Hematopoietic multipotent progenitor cell treated with erythropoietin and hydrocortisone succinate and interleukin-3 and kit ligand, for 17 days (in vitro differentiated cells): ENCODE measurements around the gene MYZAP.
A peak's percentile ranks its signal among the peaks of the same experiment; 100 is the strongest.

Experiments used
- DNase-seq: peaks from one replicate; pipeline ENCODE4 v3.0.0-alpha.2; 2015; ENCODE audit warnings: low spot score

The MYZAP gene

GRCh38 chr15:57591822-57592367, at the start of gene MYZAP:
TSS of gene MYZAP (plus strand) at chr15:57591904. CDS start at chr15:57592035, 131 bp downstream.
- no peak for DNase-seq

- DNase-seq, result no peak
These were observed 49.2 kb upstream of the MYZAP start for GRCh38 chr15:57542505-57542817.

GRCh38 chr15:57544848-57545480, 46.7 kb upstream of the MYZAP start:
- DNase-seq, result no peak

- DNase-seq, result no peak
These were observed 45.7 kb upstream of the MYZAP start for GRCh38 chr15:57545995-57546394.

GRCh38 chr15:57547243-57547755, 44.4 kb upstream of the MYZAP start:
- no peak for DNase-seq

- DNase-seq, result no peak
These were observed 43.4 kb upstream of the MYZAP start for GRCh38 chr15:57548351-57548750.

- no peak for DNase-seq
These were observed 42.9 kb upstream of the MYZAP start for GRCh38 chr15:57548835-57549234.

GRCh38 chr15:57549935-57550334, 41.8 kb upstream of the MYZAP start:
- DNase-seq, result no peak

GRCh38 chr15:57550640-57551039, 41.1 kb upstream of the MYZAP start:
- no peak for DNase-seq

GRCh38 chr15:57551715-57552677, 39.7 kb upstream of the MYZAP start:
- no peak for DNase-seq

- no peak for DNase-seq
These were observed 38.9 kb upstream of the MYZAP start for GRCh38 chr15:57552678-57553334.

- DNase-seq, result no peak
These were observed 38.2 kb upstream of the MYZAP start for GRCh38 chr15:57553526-57553925.

GRCh38 chr15:57554063-57554811, 37.5 kb upstream of the MYZAP start:
- DNase-seq, result no peak

- no peak for DNase-seq
These were observed 36.9 kb upstream of the MYZAP start for GRCh38 chr15:57554812-57555179.

- DNase-seq, result no peak
These were observed 36.4 kb upstream of the MYZAP start for GRCh38 chr15:57555270-57555669.

GRCh38 chr15:57556040-57556439, 35.7 kb upstream of the MYZAP start:
- no peak for DNase-seq

GRCh38 chr15:57557267-57557666, 34.4 kb upstream of the MYZAP start:
- no peak for DNase-seq

GRCh38 chr15:57557810-57558209, 33.9 kb upstream of the MYZAP start:
- DNase-seq, result no peak

- peak; percentile 66 for DNase-seq
These were observed 31.8 kb upstream of the MYZAP start for GRCh38 chr15:57559875-57560274.

GRCh38 chr15:57561041-57561711, 30.5 kb upstream of the MYZAP start:
- DNase-seq, result peak; percentile 66

- no peak for DNase-seq
These were observed 29.4 kb upstream of the MYZAP start for GRCh38 chr15:57562196-57562769.
